ENCODE data around the gene PPM1H.

Gene PPM1H

DNA sequence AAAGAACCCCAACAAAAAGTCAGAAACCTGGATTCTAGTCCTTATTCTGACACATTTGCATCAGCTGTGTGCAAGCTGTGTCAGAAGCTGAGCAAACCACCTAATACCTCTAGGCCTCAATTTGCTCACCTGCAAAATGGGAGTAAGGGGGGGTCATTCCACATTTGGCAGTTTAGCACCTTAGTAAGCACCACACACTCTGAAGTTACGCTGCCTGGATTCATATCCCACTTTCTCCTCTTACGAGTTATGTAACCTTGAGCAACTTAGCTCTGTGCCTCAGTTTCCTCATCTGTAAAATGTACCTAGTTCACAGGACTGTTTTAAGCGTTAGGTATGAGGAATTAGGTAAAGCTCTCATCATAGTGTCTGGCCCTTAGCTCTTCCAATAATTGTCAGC is 218.9 kb downstream of the PPM1H start:
- DNase-seq (ENCODE audit: low read depth in 2 of 3, low spot score in 2 of 3), result no peak

DNA sequence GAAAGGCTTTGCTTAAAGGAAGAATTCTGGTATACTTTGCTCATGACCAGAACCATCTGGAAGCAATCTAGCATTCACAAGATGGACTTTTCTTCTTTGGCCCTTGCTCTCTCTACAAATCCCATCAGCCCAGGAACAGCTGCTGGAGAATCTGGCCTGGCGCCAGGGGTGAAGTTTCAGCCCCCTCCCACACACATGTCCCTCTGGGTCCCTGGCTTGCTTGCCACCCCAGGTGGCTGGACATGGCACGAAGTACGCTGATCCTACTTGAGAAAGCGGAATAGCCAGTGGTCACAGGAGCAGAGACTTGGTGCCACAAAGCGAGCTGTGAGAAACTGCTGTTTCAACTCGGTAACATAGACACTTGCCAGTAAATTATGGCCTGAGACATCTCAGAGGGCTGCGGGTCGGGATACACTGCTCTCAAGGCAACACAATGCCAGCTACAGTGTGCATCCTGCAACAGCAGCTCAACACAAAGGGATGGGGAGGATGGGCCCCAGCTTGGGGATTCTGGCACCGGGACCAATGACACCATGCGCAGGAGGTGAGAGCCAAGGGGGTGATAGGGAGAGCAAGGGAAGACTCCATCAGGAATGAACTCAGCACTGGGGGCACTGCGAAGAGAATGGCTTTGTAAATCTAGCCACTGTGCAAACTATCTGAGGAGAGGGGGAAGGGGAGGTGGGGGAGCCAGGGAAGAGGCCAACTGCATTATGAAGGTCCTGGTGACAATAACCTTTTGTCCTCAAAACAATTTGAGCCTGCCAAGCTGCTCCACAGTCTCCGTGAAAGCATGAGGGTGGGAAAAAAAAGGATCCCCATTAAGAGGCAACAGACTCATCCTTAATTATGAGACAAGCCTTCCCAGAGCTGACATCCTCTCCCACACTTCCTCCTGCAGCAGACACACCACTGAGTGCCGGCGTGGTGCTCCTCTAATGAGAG is 219.9 kb downstream of the PPM1H start:
- DNase-seq (ENCODE audit: low read depth in 2 of 3, low spot score in 2 of 3), result no peak

DNA sequence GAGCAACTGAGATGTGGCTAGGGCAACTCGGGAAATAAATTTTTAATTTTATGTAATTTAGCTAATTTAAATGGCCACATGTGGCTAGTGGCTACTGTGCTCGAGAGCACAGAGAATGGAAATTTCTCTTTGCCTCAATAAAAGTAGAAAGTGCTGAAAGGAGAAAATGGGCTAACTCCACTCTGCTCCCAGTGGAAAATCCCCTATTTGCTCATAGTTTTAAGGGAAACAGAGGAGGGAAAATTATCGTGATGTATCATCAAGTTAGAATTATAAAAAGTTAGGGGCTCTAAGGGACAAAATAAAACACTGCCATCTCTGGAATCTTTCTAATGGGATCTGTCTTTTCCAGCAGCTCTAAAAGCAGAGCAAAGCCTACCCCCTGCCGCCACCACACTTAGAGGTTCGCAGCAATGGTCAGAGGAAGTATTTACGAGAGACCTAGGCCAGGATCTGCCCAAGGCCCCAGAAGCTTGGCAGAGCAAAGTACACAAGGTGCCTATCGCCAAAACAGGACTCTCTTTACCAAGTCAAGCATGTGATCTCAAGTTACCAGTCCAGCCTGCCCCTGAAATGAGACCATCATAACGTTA is 220.7 kb downstream of the PPM1H start:
- DNase-seq (ENCODE audit: low read depth in 2 of 3, low spot score in 2 of 3), result no peak

DNA sequence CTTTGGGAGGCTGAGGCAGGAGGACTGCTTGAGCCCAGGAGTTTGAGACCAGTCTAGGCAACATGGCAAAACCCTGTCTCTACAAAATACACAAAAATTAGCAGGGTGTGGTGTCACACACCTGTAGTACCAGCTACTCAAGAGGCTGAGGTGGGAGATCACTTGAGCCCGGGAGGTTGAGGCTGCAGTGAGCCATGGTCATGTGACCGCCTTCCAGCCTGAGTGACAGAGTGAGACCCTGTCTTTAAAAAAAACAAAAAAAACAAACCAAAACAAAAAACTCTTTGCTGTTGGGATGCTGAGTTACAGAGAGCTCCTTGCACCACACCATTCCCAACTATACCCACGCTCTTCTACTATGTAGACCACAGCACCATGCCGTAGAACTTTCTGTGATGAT is 221.2 kb downstream of the PPM1H start:
- DNase-seq (ENCODE audit: low read depth in 2 of 3, low spot score in 2 of 3), result no peak

DNA sequence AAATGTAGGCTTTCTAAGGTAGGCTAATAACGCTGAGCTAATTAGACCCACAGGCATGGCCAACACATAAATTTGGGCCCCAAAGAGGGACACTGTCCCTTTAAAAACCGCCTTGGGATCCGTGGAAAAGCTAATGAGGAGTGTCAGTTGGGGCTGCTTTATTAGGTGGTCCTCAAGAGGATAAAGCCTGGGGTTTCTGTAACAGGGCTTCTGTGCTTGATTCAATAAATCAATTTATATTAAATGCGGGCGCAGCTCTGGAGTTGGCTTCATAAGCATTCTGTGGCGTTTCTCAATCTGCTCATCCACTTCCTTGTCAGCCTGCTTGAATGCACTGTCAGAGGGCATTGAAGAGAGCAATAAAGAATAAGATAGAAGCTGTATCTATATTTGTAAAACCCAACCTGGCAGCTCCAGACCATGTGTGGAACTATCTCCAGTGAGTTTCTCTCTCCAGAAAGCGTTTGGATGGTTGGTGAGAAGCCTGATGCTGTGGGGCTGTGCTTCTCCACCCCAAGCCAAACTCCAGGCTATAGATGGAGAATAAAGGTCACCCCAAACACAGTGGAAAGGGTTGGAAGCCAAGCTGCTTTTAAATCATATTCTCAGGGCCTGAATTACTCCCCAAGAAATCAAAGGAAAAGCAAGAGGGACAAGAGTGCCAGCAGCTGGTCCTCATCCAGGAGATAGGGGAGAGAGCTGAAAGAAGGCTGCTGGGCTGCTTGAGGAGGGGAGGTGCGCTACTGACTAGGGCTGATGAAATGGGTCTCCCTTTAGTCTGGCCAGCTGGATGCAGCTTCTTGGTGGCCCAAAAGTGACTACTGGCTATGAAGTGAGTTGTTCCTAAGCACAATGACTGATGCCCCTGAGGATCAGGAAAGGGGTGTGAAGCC is 222.0 kb downstream of the PPM1H start:
- no peak for DNase-seq (ENCODE audit: low read depth in 2 of 3, low spot score in 2 of 3)

DNA sequence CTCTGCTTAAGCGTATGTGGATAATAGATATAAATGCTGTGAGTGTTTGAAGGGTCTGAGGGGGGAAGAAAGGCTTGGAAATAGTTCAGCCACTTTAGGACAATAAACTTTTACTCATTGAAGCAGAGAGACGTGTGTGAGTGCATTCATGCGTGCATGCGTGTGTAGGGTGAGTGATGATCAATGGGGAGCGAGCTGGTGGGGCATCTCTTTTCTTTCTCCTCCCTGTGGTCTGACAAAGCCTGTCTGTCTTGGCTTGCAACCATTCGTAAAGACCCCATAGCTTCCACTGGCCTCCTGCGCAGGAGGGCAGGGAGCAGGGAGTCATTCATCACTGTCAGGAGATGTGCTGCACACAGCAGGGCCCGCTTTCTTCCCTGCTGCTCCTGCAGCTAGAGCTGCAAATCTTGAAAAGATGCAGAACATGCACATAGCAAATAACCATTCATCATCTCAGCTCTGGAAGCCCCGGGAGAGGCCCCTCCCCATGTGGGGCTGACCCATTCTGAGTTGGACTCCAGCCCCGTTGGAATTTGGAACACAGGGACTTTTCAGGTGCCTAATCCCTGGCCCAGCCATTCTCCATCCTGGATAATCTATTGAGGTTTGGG is 223.2 kb downstream of the PPM1H start:
- no peak for DNase-seq (ENCODE audit: low read depth in 2 of 3, low spot score in 2 of 3)

DNA sequence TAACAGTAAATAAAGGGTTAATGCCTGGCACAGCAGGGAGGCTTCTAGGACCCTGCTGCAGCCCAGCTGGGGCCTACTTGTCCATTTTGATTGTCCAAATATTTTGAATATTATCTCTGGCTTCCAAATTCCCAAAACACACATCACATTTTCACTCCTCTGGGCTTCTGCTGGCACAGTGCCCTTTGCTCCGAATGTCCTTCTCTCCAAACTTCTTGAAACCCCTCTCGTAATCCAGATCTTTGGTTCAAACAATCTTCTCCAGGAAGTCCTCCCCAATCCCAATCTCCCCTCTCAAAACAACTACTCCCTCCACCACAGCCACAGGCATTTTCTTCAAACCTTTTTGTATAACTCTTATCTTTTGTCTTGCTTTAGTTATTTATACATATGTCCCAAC is 225.6 kb downstream of the PPM1H start:
- DNase-seq (ENCODE audit: low read depth in 2 of 3, low spot score in 2 of 3), result no peak

DNA sequence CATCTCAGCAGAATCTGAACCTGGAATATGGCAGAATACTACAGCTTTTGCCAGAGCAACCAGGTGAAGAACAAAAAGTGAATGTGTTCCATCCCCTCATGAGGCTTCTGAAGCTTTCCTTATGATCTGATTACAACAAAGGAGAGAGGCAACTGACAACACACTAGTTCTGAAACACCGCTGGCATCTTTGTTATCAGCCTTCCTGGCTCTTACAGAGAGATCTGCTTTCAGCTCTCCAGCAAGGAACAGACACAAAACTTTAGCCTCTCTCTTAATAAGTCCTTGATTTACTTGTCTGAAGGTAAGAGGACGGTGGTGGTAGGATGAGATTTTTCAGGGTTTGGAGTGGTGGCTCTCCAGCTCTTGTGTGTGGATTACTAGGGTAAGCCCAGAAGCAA is 227.0 kb downstream of the PPM1H start:
- no peak for DNase-seq (ENCODE audit: low read depth in 2 of 3, low spot score in 2 of 3)

DNA sequence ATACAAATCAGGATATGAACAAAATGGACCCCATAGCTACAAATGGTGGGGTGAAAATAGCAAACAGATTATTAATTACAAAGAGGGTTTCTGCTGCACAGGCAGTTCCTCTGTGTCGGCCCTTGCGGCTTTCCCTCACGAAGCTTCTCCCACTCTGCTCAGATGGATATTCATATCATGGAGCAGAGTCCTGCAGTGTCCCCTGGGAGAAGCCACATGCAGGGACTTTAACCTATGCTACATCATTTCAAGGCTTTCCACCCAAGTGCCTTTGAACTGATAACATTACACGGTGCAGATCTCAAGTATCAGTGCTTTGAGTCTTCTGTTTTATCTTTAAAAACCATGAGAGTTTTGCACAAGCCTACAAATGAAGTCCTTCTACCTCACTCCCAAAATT is 229.1 kb downstream of the PPM1H start:
- no peak for DNase-seq (ENCODE audit: low read depth in 2 of 3, low spot score in 2 of 3)

DNA sequence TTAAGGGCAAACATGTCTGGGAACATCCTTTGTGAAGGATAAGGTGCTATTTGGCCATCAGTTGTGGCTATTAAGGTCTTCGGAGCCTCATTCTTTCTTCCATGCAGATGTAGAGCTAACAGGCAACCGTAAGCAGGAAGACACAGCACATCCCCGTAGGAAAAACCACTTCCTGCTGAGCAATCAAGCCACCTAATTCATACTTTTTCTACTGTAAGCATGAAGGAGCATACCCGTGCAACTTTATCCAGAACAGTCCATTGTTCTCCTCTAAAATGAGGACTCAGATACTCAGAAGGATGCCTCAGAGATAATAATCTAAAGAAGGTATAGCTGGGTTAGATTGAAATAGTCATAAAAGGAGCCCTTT is 232.0 kb downstream of the PPM1H start:
- no peak for DNase-seq (ENCODE audit: low read depth in 2 of 3, low spot score in 2 of 3)

DNA sequence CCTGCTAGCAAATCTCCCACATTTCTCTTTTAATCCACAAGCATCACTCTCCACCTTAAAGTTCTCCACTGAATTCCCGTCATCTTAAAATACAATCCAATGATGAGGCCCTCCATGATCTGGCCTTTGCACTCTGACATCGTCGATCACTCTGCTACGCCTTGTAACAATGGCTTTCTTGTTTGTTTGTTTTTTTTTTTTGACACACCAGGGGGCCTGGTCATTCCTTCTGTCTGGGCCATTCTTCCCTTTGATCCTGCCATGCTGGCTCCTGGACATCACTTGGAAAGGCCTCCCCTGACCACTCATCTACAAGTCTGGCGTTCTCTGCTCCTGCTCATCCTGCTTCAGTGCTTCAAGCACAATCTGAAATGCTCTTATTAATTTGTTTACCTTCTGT is 233.5 kb downstream of the PPM1H start:
- no peak for DNase-seq (ENCODE audit: low read depth in 2 of 3, low spot score in 2 of 3)

DNA sequence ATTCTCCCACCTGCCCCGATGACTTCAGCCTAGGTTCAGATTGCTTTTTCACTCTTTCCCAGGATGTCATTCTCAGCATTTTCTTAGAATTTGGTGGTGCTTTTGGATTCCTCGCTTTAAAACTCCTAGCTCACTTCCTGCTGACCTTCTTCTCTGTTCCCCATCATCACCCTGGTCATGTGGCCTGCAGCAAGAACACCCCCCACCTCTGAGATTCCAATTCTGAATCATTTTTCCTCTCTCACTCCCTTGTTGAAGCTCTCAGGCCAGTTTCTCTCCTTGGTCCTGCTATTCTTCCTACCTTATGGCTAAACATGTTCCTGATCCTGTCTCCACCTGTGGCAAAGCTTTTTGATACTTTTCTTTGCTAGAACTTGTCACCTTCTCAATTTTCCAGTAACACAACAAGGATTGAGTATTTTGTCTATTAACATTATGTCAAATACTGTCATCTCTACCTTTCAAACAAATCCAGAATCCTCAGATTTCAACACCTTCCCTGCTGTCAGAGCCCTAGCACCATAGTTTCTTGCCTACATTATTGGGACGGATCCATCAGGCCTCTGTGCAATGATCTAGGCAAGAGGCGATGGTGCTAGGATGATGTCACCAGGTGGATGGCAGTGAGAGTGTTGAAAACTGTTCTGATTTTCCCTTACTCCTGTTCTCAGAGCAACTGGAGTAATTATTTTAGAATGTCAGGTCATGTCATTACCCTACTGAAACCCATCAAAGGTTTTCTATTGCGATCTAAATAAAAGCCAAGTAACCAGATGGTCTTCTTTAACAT is 234.7 kb downstream of the PPM1H start:
- no peak for DNase-seq (ENCODE audit: low read depth in 2 of 3, low spot score in 2 of 3)

DNA sequence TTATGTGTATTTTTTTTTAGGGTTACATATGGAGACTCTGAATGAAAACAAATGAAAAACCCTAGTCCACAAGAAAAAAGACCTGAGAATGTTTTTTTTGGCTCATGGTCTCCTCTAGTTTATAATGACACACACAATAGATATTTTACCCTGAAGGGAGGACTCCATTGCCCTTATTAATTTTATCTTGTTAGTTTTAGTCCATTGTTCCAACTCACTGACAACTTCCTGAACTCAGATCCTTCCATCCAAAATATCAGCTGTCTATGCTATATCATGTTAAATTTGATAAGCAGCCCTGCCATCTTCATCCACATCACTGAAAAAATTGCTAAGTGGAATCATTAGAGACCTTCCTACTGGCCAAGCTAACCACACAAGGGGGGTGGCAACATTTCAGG is 236.2 kb downstream of the PPM1H start:
- DNase-seq (ENCODE audit: low read depth in 2 of 3, low spot score in 2 of 3), result no peak

DNA sequence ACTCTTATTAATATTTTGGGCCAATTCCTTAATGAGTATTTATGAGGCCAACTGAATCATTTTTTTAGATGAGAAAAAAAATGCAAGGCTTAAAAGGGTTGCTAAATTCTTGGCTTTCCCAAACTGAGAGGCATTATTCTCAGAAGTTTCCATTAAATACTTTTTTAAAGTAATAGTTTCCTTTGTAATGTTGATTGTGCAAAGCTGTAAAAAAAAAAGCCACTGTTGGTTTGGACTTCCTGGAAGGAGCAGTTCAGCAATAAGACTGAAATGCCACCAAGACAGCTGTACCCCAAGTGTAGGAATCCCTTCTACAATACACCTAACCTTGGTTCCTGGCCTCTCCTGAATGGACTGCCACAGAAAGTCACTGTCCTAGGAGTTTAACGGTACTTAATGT is 237.1 kb downstream of the PPM1H start:
- DNase-seq (ENCODE audit: low read depth in 2 of 3, low spot score in 2 of 3), result no peak

DNA sequence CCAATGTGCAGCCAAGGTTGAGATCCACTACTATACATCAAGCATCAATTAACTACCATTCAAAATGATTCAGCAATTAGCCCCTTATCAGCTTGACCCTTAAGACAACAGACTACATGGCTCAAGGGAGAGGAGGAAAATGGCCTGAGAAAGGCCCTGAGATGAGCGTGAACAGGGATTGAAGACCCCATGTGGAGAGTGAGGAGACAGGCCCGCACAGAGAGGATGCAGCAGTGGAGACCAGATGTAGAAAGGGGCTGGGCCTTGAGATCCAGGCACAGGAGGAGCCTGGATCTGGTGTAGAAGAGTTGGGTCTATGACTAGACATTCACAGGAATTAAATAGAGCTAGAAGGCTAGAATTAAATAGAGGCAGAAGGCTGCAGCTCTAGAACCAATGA is 239.3 kb downstream of the PPM1H start:
- DNase-seq (ENCODE audit: low read depth in 2 of 3, low spot score in 2 of 3), result no peak

DNA sequence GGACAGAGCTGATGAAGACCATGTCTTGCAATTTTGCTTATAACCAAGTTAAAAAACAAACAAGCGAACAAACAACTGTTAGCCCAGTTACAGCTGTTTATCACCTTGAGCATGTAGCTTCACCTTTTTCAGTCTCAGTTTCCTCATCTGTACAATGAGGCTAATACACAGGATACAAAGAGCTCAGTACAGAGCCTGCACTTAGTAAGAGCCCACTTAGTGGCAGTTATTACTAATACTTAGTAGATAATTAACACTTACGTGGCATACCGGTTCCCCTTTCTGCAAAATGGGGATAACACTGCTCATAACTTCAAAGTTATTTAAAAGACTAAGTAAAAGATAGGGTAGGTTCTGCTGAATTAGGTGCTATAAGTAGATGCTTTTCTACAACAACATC is 240.3 kb downstream of the PPM1H start:
- DNase-seq (ENCODE audit: low read depth in 2 of 3, low spot score in 2 of 3), result no peak

DNA sequence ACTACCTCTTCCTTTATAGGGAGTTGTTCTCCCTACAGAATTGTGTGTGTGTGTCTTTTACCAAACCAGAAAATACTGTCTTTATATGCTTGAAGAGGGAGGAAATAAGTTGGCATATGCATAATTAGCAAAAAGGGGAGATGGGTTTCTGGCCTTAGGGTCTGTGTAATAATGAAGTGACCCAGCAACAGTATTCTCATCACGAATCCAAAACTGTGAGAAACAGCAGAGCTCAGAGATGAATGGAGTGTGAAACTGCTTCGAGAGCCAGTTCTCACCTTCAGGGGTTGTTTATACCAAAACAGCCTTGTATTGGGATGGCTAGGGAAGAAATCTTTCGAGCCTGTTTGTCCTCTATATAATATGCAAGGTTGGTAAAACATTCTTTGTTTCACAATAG is 240.8 kb downstream of the PPM1H start:
- DNase-seq (ENCODE audit: low read depth in 2 of 3, low spot score in 2 of 3), result no peak

DNA sequence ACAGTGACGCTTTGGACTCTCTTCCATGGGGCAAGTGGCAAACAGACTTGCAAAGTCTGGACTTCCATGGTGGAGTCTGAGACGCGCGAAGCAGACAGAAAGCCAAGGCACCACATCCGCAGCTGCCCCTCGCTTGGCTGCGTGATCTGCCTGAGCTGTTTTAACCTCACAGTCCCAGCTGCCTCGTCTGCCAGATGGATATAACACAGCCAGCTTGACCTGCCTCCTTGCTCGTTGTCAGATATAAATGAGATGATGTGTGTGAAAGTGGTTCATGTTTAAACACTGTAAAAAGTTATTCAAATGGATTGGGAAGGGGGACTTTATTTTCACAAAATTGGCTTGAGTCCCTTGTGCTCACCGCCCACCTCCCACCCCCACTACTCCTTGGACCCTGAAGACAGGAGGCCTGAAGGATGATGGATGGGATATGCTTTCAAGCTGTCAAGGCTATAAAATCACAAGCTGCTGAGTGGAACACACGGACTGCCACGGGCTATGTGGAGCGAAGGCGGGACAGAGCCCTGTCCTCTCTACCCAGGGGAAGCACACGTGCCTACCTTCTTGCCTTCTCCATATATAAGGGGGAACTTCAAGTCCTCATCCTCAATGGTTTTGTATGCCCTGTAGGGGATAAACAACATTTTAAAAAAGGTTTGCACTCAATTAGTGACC is 241.4 kb downstream of the PPM1H start:
- DNase-seq (ENCODE audit: low read depth in 2 of 3, low spot score in 2 of 3), result no peak

DNA sequence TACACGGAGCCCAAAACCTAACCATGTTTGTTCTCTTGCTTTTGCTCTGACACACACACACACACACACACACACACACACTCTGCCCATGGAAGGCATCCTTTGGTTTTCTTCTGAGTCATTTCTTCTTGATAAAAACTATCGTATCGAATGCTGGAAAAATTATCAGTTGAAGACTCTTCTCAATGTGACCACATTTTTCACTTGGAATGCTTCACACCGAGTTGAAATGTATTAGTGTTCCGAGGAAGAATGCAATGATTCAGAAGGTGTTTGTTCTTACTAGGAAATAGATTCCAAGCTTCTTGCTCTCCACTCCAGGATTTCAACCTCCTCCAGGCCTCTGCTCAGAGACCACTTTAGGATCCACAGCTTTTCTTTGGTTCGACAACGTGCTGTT is 242.1 kb downstream of the PPM1H start:
- no peak for DNase-seq (ENCODE audit: low read depth in 2 of 3, low spot score in 2 of 3)

DNA sequence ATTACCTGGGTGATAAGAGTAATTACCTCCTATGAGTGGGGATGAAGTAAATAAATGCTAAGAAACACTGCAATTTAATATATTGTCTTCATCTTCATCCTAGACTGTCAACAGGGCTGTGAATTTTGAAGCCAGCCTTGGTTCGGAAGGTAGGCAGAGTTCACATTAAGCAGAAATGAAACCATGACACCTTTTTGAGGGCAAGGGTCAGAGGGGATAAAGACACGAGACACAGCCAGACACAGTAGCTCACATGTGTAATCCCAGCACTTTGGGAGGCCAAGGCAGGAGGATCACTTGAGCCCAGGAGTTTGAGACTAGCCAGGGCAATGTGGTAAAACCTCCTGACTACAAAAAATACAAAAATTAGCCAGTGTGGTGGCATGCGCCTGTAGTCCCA is 243.6 kb downstream of the PPM1H start:
- no peak for DNase-seq (ENCODE audit: low read depth in 2 of 3, low spot score in 2 of 3)
